ENCODE measurements around the gene EXOC1.
A peak's percentile ranks its signal among the peaks of the same experiment; 100 is the strongest.

Gene EXOC1

GRCh38 chr4:55947912-55948725, 94.7 kb downstream of the EXOC1 start:
- DNase-seq (ENCODE audit: low read depth in 2 of 3, low spot score in 2 of 3), result no peak

GRCh38 chr4:55948726-55949481, 95.5 kb downstream of the EXOC1 start, which contains the start of gene CEP135:
TSS of gene CEP135 (plus strand) at chr4:55948945. CDS start at chr4:55952131, 3,186 bp downstream.
- peak; percentile 82 to 88 (median 83) for DNase-seq (ENCODE audit: low read depth in 2 of 3, low spot score in 2 of 3)

- no peak for DNase-seq (ENCODE audit: low read depth in 2 of 3, low spot score in 2 of 3)
These were observed 96.0 kb downstream of the EXOC1 start for GRCh38 chr4:55949482-55949802.

- DNase-seq (ENCODE audit: low read depth in 2 of 3, low spot score in 2 of 3), result no peak
These were observed 97.9 kb downstream of the EXOC1 start for GRCh38 chr4:55951191-55951922.

All from activated CD8-positive, alpha-beta memory T cell treated with anti-CD3 and anti-CD28 coated beads for 48 hours (primary cell).